Left forelimb (tissue), 1 donor: ENCODE data around the gene KCNIP3.
"Not testable (repeated sequence)": the region's sequence is repeated elsewhere in the genome, so short reads cannot be mapped to it uniquely, and the experiment has no call there.

ENCODE experiments used
- DNase-seq: peaks from one replicate; pipeline ENCODE4 v3.0.0-alpha.2; 2018; ENCODE audit warnings: low spot score

KCNIP3 gene

GRCh38 chr2:95296880-95297487 lies at the start of gene KCNIP3:
KCNIP3 (plus strand) TSS chr2:95297347; CDS start chr2:95297439, 92 bp downstream.
- DNase-seq: no peak

GRCh38 chr2:95258271-95258670 lies 38.9 kb upstream of the KCNIP3 start:
- DNase-seq: no peak

DNA sequence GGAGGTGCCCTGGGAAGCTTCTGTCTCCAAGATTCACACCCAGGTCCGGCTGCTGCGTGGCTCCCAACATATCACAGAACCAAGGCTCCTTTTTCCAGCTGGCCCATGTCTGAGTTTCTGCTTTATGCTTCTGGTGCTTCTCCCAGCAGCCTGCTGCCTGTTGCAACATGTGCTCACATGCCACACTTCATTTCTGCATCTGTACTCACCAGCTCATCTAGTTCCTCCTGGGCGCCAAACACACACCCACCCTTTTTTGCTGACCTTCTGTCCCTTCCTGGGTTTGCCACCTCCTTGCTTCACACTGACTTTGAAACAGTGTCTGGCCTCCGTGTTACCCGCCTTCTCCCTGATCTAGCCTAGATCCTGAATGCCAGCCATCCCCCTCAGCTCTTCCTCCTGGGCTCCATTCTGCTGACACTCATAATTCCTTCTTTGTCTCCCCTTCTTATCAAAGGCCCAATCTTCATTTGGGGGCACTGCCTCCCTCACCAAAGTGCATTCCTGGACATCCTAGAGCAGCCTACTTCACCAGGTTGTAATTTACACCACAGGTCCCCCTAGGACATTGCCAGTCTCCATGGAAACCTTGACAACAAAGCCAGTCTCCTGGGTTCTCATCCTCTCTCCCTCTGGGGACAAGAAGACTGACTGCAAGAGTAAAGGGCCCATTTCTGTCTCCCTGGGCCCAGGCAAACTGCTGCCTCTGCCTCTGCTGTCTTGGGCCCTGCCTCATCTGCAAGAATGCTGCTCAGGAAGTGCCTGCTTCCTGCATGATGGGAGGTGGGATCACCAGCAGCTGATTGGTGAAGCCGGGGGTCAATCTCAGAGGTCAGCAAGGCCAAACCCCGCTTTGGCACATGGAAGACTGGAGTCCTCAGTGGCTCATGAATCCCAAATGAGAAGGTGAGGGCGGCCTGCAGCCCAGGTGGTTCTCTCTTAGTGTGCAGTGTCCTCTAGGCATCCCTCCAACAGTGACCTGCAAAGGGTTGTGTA lies 36.8 kb upstream of the KCNIP3 start:
- no peak for DNase-seq

DNA sequence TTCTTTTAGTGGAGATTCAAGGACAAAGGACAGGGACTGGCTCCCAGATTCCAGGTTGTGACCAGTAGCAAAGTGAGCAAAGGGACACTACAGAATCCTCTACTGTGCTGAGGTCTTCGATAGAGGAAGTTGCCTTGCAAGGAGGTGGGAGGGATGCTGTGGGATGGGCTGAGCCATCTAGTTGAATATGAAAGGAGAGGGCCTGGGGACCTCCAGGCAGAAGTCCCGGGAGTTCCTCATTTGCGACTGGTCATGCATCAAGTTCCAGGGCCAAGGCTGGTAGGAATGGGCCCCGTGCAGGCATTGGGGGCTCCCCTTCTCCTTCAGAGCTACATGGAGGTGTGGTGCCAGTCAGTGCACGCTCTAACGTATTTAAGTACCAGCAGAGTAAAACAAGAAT lies 35.5 kb upstream of the KCNIP3 start:
- DNase-seq: no peak

- DNase-seq: no peak
Observed at GRCh38 chr2:95262896-95263542, 34.1 kb upstream of the KCNIP3 start.

- peak; percentile 60 for DNase-seq
Observed at GRCh38 chr2:95264624-95265023, 32.5 kb upstream of the KCNIP3 start.

DNA sequence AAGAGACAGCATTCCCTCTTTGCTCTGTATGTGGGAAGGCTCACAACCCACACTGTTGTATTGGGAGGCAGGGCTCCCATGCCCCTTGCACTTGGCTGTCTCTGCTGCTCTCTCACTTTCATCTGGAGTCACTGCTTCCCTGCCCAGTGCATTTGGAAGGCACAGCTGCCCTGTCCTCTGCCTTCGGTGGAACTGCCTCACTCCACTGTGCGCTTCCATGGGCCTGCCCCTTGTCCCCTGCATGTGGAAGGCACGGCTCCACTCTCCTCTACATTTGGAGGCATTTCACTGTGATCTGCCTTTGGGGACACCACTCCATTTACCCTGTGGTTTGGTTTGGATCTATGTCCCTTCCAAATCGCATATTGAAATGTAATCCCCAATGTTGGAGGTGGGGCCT lies 32.0 kb upstream of the KCNIP3 start:
- DNase-seq: no peak

DNA sequence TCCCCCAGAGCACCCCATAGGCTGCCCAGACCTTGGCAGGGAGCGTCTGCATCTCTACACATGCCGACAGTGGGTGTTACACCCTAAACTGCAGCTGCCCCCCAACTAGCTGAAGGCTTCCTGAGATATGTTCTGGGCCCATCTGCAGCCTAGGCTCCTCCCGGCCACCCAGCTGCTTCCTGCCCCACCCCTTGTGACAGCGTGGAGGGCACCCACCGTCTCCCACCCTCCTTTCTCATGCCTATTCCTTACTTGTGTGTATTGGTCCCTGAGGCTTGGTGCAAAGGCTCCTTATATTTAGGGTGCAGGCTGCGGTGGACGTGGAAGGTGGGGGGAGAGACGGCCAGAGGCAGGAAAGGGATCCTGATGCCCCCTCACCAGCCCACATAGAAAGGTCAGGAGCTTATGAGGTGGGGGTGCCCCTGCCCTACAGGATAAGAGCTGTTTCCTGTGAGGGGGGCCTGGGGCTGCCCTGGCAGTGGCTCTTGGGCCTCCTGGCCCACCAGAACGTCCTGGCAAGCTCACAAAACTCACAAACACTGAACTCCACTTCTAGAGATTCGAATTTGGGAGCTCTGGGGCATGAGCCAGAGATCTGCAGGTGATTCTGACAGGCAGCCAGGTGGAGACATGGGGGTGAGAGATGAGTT lies 30.2 kb upstream of the KCNIP3 start:
- DNase-seq: no peak

DNA sequence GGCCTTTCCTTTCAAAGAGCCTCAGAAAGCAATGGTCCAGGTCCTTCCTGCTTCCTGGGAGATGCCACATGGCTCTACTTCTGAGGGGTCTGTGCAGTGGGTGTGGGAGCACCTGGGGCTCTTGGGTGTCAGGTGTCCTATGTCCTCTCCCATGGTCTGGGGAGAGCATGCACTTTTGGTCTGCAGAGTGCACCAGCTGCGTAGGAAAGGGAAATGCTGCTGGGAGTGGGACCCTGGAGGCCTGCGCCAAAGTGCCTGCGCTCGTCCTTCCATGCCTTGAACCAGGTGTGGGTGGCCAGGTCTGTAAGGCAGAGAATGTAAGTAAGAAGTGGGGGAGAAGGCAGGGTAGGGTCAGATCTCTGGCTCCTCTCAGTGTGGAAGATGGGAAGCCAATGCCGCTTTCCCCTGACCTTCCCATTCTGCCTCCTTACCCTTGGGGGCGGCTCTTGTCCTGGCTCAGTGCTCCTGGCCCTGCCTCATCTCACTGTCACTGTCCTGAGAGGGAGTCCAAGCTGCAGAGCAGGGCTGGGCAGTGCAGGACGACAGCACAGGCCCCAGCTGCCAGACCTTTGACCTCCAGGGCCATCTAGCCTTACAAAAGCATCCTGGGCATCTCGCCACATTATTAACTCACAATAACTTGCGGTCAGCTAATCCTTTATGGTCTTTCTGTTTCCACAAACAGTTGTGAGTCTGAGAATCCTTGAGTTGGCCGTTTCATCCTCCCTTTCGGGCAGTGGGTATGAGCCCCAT lies 29.5 kb upstream of the KCNIP3 start:
- DNase-seq: no peak

- DNase-seq: peak; percentile 58
Observed at GRCh38 chr2:95268211-95269035, 28.7 kb upstream of the KCNIP3 start.

DNA sequence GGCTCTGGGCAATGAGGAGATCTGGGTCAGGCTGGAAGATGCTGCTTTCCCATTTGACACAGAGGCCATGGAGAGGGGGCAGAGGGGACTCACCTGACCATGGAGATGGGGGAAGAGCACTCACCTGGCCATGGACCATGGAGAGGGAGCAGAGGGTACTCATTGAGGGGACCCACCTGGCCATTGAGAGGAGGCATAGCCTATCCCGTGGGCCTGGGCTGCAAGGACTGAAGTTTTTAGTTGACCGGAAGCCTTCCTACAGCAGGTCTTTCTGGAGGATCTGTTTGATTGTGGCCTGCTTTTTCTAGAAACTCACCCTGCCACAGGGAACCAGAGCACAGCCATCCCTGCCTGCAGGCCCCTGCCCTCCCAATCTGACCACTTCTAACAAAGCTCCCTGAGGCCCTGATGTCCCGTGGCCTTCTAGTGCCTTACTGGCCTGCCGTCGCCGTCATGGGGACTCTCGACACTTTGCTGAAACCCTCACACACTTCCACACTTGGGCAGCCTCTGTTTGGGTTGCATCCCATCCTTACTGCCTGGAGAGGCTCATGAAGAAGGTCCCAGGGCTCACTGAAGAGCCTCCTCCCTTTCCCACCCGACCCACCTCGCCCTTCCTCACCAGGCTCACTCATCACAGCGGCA lies 28.0 kb upstream of the KCNIP3 start:
- DNase-seq: no peak

DNA sequence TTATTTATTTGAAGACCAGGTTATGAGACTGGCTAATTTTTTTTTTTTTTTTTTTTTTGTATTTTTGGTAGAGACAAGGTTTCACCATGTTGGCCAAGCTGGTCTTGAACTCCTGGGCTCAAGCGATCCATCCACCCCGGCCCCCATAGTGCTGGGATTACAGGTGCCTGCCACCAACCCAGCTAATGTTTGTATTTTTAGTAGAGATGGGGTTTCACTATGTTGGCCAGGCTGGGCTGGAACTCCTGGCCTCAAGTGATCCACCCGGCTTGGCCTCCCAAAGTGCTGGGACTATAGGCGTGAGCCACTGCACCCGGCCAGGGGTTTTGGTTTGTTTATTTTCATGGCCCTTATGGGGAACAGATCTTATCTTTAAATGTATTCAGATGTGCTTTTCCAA lies 27.4 kb upstream of the KCNIP3 start:
- DNase-seq: not testable (repeated sequence)

GRCh38 chr2:95270541-95271081 lies 26.5 kb upstream of the KCNIP3 start:
- peak; percentile 44 for DNase-seq

DNA sequence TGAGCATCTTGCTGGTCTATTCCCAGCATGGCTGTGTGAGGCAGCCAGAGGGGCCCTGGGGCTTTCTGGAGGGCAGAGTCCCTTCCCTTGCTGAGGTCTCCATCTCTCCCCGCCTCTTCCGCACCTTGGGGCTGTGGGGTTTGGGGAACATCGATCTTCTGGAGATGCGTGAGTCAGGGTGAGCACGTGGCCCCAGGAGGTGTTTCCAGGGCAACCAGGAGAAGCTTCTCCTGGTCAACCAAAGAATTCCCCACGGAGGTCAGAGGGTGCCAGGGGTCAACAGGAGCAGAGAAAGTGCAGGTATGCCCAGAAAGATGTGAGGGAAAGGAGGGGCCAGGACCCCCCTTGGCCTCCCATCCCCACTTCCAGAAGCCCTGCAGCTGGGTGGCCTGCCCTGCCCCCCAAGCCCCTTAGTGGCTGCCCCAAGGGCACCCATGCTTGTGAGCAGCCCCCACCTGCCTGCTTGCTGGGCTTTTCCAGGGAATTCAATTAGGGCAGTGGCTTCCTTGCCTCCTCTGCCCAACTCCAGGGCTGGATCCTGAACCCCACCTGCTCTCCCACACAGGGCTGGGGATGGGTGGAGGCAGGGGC lies 25.7 kb upstream of the KCNIP3 start:
- DNase-seq: peak; percentile 38

- peak; percentile 9 for DNase-seq
Observed at GRCh38 chr2:95272299-95272751, 24.8 kb upstream of the KCNIP3 start.

DNA sequence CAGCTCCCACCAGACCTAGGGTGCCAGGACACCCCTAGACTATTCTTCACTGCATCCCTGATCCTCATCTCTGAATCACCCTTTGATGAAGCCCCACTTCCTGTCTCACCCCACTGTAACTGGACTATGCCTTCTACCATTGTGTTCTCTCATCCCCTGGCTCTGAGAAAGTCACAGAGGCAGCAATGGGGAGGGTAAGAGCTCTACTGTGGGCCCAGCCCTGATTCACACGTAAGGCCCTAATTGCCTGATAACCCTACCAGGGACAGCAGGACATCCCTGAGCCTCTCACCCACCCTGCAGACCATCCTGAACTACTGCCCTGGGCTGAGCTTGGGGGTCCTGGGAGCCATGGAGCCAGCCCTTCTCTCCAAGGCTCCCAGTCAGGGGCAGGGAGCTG lies 24.4 kb upstream of the KCNIP3 start:
- no peak for DNase-seq

- no peak for DNase-seq
Observed at GRCh38 chr2:95273566-95274290, 23.4 kb upstream of the KCNIP3 start.

DNA sequence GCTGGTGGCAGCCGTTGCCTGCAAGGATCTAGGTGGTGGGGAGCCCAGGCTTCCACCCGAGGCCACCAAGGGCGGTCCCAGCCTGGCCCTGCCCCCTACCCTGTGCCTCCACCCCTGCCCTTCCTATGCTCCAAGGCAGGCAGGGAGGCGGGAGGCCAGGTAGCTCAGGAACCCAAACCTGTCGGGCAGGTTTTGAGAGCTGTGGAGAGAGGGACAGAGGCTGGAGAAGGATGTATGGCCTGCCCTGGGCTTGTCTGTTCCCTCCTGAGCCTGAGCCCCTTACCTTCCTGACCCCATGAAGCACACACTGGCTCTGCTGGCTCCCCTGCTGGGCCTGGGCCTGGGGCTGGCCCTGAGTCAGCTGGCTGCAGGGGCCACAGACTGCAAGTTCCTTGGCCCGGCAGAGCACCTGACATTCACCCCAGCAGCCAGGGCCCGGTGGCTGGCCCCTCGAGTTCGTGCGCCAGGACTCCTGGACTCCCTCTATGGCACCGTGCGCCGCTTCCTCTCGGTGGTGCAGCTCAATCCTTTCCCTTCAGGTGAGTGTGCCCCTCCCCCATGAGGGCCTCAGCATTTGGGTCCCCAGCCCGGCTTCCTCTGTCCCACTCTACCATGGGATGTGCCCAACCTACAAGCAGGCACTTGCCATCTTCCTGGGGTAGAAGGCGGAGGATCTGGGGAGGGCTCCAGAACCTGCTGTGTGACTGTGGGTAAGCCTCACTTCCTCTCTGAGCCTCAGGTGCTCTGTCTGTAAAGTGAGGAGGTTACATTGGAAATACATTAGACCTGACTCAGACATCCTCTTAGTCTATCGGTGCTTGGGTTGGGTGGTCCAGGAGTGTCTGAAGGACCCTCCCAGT lies 22.6 kb upstream of the KCNIP3 start, which contains the start of gene PROM2:
PROM2 (plus strand) TSS at position 159 of the 860 bp plus-strand sequence; CDS start at position 296, 137 bp downstream.
- DNase-seq: no peak
